WERI-Rb-1 (cell line): ENCODE data around the gene NDUFA6.
"Not testable (repeated sequence)": the region's sequence is repeated elsewhere in the genome, so short reads cannot be mapped to it uniquely, and the experiment has no call there.

Experiments
- DNase-seq: peaks from one replicate; pipeline ENCODE4 v3.0.0-alpha.2; 2020
- H3K27ac ChIP-seq: fragments of 250-450 bp; sonication (Bioruptor Pico); 2 replicates; pipeline ENCODE4 v1.5.1; 2020; ENCODE audit warnings: mild to moderate bottlenecking, moderate library complexity
- H3K27me3 ChIP-seq: fragments of 250-450 bp; sonication (Bioruptor Pico); 2 replicates; pipeline ENCODE4 v1.5.1; 2021; ENCODE audit warnings: mild to moderate bottlenecking, low read depth, moderate library complexity; ENCODE audit not compliant: insufficient read depth, severe bottlenecking
- H3K36me3 ChIP-seq: fragments of 250-450 bp; sonication (Bioruptor Pico); 2 replicates; pipeline ENCODE4 v1.5.1; 2020; ENCODE audit warnings: mild to moderate bottlenecking, moderate library complexity
- H3K4me3 ChIP-seq: 2 replicates; pipeline ENCODE4 v1.5.1; 2011; ENCODE audit warnings: low read depth, mild to moderate bottlenecking, control low read depth, low read length
- H3K9me3 ChIP-seq: fragments of 250-450 bp; sonication (Bioruptor Pico); 2 replicates; pipeline ENCODE4 v1.5.1; 2021; ENCODE audit warnings: mild to moderate bottlenecking, moderate library complexity; ENCODE audit not compliant: severe bottlenecking
- TF ChIP-seq, protein P1 (sequence below): IDR thresholded peaks from 2 replicates; pipeline ENCODE4 v1.5.1; 2011; ENCODE audit warnings: low read depth, mild to moderate bottlenecking, control low read depth, inconsistent platforms, low read length

NDUFA6 gene

DNA sequence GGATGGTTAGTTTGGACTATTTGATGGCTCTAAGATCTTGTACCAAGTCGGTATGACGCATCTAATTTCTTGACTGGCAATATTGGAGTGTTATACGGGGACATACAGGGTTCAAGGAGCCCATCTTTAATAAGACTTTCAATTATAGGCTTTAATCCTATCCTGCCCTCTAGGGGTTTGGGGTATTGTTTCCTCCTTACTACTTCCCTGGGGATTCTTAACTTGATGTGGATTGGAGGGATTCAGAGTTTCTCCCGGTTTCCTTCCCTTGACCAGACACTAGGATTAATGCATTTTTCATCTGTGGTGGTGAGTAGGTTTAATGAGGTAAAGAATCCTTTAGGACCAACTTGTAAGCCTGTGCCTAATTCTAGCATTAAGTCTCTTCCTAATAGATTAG, 21.2 kb upstream of the NDUFA6 start:
- TF ChIP-seq, protein P1, sequence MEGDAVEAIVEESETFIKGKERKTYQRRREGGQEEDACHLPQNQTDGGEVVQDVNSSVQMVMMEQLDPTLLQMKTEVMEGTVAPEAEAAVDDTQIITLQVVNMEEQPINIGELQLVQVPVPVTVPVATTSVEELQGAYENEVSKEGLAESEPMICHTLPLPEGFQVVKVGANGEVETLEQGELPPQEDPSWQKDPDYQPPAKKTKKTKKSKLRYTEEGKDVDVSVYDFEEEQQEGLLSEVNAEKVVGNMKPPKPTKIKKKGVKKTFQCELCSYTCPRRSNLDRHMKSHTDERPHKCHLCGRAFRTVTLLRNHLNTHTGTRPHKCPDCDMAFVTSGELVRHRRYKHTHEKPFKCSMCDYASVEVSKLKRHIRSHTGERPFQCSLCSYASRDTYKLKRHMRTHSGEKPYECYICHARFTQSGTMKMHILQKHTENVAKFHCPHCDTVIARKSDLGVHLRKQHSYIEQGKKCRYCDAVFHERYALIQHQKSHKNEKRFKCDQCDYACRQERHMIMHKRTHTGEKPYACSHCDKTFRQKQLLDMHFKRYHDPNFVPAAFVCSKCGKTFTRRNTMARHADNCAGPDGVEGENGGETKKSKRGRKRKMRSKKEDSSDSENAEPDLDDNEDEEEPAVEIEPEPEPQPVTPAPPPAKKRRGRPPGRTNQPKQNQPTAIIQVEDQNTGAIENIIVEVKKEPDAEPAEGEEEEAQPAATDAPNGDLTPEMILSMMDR: no peak
- Histone ChIP-seq H3K27me3 (no peaks in the 10 kb centered on the region), H3K9me3 (peaks cover 8% of the 10 kb centered on the region), H3K27ac (no peak overlapping the region), H3K36me3 (no peaks in the 10 kb centered on the region), H3K4me3 (no peak overlapping the region)
- DNase-seq: no peak

DNA sequence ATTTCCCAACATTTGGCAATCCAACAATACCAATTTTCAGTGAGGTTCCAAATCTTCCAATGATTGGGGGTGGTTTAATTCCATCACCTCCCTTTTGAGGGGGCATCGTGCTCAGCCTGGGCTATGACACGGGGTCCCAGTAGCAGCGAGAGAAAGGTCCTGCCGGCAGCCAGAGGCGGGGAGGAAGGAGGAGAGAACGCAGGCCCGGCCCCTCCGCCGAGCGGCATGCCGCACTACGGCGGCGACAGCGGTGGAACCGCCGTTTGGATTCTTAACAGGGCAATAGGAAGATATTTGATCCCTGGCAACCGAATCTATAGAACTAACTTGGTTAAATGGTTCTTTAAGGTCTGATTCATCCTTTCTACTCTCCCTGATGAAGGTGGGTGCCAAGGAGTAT, 18.3 kb upstream of the NDUFA6 start:
- H3K4me3 ChIP-seq: no peak overlapping the region
- DNase-seq: no peak
- H3K36me3 ChIP-seq: no peaks in the 10 kb centered on the region
- H3K9me3 ChIP-seq: peaks cover 3% of the 10 kb centered on the region
- H3K27ac ChIP-seq: no peak overlapping the region
- no peaks in the 10 kb centered on the region for H3K27me3 ChIP-seq
- TF ChIP-seq, protein P1: no peak

DNA sequence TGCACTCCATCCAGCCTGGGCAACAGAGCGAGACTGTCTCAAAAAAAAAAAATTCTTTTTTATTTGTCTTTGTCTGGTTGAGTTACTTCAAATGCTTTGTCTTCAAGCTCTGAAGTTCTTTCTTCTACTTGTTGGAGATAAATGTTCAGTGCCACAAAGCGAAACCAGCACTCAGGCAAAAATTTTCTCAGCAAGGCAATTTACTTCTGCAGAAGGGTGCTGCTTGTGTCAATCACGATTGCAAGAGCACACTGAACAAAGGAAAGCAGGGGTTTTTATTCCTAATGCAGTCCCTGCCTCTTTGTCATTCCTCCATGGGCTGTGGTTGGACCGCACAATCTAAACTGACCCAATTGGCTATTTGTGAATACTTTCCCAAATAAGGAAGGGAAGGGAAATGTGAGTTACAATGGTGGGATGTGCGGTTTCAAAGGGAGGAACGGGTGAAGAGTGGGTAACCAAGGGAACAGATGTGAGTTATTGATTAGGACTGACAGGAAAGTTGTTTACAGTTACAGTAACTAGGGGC, 13.8 kb upstream of the NDUFA6 start:
- peaks cover 12% of the 10 kb centered on the region for H3K9me3 ChIP-seq
- not testable (repeated sequence) for H3K4me3 ChIP-seq, H3K36me3 ChIP-seq, DNase-seq, H3K27ac ChIP-seq, H3K27me3 ChIP-seq

- DNase-seq: no peak
- Histone ChIP-seq H3K9me3 (peaks cover 12% of the 10 kb centered on the region), H3K4me3 (no peak overlapping the region), H3K27me3 (no peaks in the 10 kb centered on the region), H3K36me3 (no peaks in the 10 kb centered on the region), H3K27ac (no peak overlapping the region)
- TF ChIP-seq, protein P1: no peak
Measured at GRCh38 chr22:42101199-42101598, 10.6 kb upstream of the NDUFA6 start.

GRCh38 chr22:42091455-42091782, 847 bp upstream of the NDUFA6 start:
- Histone ChIP-seq H3K27ac (peak overlapping the region; percentile 86), H3K9me3 (peaks cover 3% of the 10 kb centered on the region), H3K4me3 (peak overlapping the region; percentile 87), H3K27me3 (no peaks in the 10 kb centered on the region), H3K36me3 (peaks cover 25% of the 10 kb centered on the region)
- DNase-seq: no peak
- TF ChIP-seq, protein P1: no peak

DNA sequence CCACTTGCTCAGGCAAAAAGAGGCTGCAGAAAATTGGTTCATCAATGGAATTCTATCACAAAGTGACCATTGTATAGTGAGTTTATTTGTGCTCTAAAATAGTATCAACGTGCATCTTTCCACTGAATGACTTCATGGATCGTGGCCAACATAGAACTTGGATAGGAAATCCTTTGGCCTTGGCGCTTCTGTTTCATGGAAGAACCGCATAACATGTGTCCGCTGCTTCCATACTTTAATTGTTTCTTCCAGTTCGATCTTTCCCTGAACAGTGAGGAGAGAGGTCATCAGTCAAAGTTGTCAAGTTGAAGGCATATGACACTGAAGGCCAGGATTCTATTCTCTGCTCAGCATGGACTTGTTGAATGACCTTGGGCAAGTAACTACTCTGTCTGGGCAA, 4.5 kb downstream of the NDUFA6 start:
- Histone ChIP-seq H3K27ac (no peak overlapping the region), H3K4me3 (no peak overlapping the region), H3K27me3 (no peaks in the 10 kb centered on the region), H3K36me3 (peaks cover 76% of the 10 kb centered on the region), H3K9me3 (peaks cover 3% of the 10 kb centered on the region)
- TF ChIP-seq, protein P1: no peak
- DNase-seq: no peak
